GM21360 (cell line): ENCODE measurements around the gene LYL1.

Source experiments
- ATAC-seq: cut with Tn5 transposase; IDR thresholded peaks from one replicate; pipeline ENCODE4 v1.9.1; 2021; ENCODE audit warnings: mild to moderate bottlenecking, moderate library complexity; ENCODE audit not compliant: unreplicated experiment

LYL1 gene

DNA sequence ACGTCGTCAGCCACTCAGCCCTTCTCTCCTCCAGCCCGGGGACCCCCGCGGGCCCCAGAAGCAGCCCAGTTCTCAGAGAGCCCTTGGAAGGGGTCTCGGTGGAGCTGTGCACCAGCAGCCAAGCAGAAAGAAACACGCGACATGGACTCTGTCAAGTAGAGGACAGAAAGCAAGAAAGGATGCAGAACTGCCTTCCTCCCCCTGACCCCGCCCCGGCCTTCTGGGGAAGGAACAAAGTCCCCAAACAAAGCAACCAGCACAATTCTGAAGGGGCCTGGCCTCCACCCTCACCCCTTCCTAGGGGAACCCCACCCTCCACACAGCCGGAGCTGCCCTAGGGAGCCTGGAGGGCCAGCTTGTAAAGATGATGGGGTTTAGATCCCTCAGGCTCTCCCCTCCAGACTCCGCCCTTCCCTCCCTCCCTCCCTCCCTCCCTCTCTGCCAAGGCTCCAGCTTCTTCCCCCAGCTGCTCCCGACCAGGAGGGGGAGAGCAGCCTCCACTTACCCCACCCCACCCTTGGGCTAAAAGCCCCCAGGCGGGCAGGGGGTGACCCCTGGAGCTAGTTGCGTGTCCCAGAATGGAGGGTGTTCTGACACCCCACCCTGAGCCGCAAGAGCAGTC is 7.8 kb downstream of the LYL1 start:
- ATAC-seq: no peak

DNA sequence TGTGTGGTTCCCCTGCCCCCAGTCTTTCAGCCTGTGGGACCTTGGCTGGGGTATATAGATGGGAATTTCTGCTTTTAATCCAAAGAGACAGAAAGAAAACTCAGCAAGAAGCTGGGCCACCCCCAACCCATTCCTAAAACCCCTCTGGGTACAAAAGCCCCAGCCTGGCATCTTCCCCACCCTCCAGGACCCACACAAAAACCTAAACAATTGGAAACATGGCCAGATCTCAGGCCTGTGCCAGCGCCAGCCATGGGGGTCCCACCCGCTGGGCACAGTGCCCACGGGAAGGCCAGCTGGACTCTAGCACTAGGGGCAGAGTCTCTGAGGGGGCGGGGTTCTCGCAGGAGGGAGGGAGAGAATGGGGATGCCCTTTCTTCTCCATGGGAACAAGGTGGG is 8.6 kb downstream of the LYL1 start:
- ATAC-seq: no peak

DNA sequence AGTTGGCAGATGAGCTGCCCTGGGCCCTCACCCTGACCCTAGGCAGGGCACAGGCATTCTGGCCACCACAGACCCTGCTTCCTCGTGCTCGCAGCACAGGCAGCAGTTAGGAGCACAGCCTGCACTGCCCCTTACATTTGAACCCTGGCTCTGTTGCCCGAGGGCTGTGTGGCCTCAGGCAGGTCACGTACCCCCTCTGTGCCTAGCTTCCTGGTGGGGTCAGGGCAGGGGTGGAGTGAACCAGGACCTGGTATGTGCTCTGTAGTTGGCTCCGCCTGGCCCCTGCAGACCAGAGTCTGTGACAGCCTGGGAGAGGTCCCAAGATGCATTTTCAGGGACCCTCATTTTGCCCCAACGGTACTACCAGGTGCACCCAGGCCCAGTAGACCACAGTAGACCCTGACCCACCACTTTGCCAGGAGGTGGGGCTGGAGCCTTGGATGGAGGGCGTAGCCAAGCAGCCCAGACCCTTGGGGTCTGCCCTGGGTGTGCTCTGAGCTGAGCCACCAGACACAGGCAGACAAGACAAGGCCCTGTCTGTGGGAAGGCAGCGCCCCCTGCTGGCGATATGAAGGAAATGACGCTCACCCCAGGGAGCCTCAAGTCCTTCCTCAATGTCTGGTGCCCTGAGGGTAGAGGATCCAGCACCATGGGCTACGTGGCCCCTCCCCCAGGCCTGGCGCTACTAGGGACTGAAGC is 9.1 kb downstream of the LYL1 start:
- peak; percentile 43 for ATAC-seq

DNA sequence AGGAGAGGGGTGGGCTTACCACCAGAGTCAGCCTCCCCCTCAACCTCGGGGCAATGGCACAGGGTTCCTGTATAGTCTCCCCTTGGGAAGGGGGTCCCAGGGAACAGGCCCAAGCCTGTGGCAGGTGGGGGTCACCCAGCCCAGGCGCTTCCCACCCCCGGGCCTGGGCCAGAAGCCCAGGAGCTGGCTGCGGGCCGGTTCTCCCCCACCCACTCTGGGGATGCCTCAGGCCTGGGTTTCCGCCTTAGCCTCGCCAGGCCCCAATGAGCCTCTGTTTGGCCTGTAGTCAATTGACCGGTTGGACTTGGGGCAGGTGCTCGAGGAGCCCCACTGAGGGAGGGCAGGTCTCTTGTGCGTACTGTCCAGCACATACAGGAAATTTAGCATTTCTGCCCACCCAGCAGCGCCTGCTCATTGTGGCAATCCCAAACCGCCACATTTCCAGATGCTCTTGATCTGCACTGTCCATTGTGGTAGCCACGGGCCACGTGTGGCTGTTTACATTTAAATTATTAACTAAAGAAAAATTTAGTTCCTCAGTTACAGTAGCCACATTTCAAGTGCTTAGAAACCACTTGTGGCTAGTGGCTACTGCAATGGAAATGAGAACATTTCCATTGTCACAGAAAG is 9.9 kb downstream of the LYL1 start:
- ATAC-seq: no peak

DNA sequence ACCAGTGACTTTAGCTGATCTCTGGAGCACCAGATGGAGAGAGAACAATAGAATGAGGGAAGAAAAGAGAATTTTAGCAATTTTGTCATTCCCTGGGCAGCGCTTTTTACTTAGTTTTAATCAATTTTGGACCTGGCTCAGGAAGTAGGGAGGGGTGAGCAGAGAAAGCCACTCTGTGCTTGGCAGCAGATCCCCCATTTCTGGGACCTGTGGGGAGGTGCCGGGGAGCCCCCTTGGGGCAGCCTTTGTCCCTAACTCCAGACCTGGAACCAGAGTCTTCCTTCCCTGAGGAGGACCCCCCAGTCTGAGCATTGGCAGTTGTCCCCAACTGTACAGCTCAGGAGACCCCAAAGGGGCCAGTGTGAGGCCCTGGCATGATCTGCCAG is 10.5 kb downstream of the LYL1 start:
- ATAC-seq: no peak

DNA sequence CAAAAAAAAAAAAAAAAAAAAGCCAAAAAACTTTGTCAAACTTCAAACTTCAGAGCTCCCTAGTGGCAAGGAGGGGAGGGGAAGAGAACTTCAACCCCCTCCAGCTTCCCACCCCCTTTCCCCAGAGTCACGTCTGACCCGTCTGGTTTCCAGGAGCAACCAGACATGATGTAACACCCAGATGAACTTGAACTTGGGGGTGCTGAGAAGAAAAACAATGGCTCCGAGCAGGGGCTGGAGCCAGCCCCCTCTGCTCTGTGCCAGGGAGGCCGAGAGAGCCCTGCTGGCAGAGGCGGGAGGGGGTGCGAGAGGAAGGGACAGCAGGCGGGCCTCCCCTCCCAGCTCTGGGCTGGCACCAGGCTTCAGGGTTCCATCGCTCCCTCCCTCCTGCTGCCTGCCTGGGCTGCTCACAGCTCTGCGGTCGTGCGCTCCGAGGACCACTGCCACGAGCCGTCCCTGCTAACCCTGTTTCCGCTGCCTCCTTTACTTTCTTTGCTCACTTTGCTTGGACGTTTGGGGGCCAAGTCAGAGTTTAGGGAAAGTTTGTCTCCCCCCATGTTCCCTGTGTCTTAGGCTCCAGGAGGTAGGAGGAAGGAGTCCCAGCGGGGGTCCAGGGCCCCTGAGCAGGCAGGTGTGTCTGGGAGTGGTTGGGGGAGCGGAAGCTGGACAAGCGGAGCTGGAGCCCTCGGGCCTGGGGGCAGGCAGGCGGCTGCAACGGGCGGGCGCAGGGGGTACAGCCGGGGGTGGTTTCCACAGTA is 11.1 kb downstream of the LYL1 start:
- ATAC-seq: no peak

DNA sequence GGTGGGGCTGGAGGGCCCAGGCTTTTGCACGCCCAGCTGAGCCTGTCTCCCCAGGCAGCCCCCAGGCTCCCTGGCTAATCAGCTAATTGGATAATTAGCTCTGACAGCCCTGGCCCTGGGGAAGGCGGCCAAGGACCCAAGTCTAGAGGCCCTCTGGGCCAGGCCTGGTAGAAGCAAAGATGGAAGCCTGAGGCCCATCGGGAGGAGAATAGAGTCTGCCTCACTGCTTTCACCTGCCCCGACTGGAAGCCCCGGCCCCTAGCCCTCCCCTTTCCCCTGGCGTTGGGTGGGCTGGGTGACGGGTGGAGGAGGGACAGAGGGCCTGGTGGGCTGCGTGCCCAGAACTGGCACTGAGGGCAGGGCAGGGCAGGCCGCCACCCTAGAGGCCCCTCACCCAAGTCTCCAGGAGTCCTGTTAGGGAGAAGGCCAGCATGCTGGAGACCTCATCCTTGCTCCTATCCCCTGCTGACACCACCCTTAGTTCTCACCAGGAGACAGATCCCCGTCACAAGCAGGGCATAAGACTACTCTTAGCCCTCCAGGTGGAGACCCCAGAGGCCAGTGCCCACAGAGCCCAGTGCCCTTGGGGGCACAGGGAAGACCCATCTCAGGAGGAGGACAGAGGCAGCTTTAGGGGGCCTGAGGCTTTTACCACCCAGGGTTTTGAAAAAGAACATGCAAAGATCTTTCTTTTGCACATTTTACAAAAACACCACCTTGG is 12.0 kb downstream of the LYL1 start:
- ATAC-seq: no peak

DNA sequence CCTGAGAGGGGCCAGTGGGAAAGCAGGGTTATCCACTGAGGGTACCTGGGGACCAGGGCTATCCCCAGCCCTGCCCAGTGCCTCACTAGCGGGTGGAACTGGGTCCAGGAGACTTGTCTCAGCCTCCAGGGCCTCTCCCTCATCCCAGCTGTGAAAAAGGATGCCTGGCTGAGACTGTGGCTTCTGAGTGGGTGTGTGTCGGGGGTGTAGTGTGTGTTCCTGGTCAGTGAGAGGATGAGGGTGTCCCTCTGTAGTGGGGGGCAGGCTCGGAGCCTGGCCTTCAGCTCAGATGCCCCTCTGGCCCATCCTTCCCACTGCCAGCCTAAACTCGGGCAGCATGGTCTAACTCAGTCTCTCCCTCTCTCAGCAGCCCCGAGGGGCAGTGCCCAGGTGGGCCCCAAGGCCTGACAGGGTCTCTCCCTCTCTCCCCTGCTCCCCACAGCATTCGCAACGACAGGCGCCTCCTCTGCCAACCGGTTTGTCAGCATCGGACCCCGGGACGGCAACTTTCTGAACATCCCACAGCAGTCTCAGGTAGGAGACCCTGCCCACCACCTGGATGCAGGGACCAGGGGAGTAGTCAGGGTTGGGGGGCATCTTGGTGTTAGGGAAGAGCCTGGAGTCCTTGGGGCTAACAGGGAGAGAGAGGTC is 12.7 kb downstream of the LYL1 start:
- no peak for ATAC-seq

DNA sequence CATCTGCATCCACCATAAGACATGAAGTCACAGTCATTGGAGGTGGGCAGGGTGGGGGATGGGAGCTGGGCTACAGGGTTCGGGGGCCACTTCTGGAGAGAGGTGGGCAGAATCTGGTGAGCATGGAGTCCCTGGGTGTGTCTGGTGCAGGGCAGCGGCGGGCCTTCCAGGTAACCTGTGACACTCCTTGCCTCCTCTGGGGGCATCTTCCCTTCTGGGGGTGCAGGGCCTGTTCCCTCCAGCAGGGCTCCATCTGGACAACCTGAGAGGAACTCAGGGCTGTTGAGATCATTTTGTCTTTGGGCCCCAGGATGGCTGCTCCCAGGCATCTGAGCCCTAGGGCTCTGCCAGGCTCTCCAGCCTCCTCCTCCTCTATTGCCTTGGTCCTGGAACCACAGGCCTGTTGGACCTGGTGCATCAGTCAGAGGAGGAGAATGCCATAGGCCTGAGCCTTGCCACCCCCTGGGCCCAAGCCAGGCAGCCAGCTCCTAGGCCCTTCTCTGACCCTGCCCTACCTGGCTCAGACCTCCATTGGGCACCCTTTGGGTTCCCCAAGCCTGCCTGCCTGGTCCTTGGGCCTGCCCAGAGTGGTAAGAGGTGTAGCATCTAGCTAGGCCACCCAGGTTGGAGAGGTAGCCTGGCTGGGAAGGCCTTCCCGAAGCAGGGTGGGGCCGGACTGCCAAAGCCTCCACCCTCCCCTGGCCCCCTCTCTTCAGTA is 13.4 kb downstream of the LYL1 start:
- ATAC-seq: no peak

DNA sequence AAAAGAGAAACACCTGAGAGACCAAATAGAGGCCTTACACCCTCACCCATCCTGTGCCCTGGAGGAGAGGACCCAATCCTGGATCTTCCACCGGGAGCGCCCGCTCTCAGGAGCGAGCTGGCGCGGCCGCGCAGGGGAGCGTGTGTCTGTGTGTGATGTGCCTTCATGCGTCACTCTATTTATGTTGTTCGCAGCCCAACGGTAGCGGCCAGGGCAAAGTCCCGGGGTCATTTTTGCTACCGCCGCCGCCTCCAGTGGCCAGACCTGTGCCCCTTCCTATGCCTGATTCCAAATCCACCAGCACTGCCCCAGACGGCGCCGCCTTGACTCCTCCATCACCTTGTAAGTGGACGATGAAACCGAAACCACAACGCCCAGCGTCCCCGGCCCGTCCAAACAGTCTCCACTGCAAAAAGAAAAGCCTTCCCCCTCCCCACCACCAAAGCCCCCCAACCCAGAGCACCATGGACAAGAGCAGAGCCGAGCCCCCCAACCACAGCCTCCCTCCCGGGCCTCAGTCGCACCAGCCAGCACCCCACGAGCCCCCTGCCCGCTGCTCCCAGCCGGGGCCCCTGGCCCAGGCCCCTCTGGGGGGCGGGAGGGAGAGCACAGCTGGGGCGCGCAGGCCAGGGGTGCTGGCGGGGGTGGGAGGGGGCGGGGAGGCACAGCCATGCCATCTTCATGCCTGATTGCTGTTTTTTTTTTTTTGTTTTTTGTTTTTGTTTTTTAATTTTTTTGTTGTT is 14.7 kb downstream of the LYL1 start:
- no peak for ATAC-seq

DNA sequence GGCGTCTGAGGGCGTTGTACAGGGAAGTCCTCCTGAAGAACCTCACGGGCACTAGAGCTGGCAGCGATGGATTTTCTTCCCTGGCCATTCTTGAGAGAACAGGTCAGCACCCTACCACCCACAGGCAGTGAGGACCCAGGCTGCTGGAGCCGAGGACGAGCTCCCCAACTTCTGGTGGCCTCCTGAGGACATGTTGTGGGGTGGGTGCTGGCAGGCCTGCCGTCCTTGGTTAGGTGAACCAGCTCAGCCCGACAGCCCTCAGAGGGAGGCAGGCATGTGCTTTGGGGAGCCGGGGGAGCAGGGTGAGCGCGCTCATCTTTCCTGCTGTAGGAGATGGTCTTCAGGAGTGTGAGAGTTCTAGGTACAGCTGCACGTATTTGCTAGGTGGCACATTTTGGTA is 15.4 kb downstream of the LYL1 start:
- ATAC-seq: no peak

DNA sequence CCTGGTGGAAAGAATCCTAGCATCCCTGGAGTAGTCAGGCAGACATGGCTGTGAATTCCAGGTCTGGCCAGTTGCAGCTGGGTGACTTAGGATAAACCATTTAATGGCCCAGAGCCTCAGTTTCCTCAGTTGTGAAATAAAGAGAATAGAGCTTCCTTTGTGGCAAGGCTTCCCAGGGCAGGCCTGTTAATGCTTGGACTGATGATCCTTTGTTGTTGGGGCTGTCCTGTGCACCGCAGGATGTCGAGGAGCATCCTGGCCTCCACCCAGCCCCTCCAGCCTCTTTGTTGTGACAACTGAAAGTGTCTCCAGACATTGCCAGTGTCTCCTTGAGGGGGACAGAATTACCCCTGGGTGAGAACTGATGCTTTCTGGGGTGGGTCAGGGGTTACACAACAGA is 16.3 kb downstream of the LYL1 start:
- ATAC-seq: no peak

DNA sequence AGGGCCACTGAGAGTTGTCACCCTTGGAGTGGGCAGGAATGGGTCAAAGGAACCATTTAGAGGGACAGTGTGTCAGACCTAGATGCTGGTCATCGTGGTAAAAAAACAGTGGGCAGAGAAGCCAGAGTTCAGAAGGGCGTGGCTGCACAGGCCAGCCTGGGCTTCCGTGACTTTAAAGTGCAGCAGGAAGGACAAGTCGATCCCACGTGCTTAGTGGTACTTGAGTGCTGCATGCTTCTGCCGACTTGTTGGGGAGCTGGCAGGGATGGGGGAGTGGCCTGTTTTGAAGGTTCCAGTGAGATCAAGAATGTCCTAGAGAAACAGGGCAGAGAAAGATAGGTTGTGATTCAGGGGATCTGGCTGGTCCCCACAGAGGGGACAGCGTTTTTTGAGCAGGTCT is 17.0 kb downstream of the LYL1 start:
- ATAC-seq: no peak

DNA sequence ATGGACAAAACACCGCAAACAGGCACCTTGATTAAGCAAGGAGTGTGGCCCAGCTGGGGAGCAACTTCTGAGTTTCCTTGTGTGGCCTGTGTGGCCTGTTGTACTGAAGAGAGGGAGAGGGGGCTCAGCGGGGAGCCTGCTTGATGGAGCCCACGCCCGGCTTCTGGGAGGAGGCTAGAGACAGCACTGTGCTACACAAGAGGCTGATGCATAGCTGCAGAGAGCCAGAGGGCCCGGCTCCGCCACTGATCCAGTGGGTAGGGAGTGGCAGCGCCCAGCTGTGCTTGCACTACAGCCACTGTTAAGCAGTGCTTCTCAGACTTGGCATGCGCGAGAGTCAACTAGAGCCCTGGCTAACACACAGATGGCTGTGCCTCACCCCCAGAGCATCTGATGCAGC is 19.0 kb downstream of the LYL1 start:
- no peak for ATAC-seq

DNA sequence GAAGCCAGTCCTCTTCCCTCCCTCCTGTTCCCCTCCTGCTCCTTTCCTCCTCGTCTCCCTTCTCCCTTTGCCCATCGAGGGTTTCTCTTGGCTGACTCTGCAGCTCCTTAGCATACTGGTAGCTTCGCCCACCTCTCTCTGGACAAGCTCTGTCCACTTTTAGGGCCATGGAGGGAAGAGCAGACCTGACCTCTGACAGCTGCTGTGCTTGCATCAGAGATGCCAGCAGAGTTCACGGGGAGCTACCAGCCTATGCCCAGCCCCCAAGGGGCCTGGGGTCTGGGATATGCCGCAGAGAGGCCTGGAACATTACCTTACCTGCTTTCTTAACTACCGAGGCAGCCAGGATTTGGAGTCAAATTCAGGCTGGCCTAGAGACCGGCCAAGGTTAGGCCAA is 19.7 kb downstream of the LYL1 start:
- ATAC-seq: no peak

DNA sequence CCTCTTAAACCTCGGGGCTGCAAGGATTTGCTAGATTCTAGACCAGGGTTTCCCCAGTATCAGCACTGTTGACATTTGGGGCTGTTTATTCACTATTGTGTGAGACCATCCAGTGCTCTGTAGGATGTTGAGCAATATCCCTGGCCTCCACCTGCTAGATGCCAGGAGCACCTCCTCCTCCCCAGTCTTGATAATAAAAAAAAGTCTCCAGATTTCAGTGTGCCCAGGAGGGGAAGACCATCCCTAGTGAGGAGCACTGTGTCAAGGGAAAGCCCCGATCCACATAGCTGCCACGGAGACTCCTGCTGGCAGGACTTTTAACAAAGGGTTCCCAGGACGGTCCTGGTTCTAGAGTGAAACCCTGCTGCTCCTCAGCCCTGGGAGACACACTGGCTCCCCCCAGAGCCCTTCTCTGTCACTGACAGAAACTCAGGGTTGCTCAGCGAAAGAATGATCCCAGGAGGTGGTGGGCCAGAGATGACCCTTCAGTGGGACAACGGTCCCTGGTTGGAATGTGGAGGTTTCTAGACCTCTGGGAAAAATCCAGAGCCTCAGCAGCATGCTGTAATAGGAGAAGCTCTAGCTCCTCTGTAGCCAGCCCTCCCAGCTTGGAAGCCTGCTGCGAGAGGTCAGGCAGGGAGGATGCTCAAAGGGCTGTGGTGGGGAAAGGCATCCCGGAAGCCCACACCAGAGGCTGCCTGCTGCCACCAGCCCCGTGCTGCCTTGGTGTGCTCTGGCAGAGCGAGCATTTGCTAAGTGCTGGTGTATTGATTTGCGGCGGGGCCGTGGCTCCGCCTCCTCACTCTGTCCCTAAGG is 20.3 kb downstream of the LYL1 start:
- no peak for ATAC-seq

DNA sequence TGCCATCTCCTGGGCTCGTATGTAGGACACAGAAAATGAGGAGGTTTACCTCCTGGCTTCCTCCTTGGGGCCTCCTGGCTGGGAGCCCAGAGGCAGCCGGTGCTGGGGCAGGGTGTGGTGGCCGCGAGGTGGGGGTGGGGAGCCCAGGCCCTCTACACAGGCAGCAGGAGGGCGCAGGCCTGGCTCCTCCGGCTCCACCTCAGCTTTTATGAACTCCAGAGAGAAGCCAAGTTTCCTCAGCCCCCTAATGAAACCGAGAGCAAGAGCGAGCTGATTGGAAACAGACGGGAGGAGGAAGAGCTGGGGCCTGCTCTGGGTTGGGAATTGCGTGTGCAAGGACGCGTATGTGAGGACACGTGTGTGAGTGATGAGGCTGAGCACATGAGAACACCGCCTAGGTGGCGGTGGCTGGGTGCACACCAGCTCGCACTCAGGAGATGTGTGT is 23.1 kb downstream of the LYL1 start:
- ATAC-seq: no peak

DNA sequence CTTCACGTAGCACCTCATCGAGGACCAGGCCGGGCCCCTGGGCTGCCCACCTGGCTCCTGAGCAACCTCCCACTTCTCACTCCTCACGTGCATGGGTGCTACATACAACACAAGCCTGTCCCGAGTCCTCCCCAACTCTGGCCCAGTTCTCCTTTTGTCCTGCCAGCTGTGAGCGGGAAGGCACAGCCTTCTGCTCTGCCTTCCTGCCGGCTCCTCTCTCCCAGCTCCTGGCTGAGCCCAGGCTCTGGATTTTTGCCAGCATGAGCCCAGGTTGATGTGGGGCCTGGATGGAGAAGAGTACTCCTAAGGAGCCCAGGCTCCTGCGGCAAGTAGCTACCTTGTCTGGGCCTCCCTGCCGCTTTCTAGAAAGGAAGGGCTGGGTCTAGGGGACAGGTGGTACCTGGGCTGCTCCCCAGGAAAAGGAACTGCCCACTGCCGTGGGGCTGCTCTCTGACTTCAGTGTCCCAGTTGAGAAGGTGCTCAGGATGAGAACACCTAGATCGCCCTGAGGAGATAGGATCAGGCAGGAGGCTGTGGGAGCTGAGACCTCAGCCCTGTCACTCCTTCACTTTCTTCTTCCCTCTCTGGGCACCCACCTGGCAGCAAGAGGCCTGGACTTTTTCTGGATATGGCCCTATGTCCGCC is 23.6 kb downstream of the LYL1 start:
- ATAC-seq: no peak
